ENCODE data around the gene KPNA3.
A peak's percentile ranks its signal among the peaks of the same experiment; 100 is the strongest.

The KPNA3 gene

DNA sequence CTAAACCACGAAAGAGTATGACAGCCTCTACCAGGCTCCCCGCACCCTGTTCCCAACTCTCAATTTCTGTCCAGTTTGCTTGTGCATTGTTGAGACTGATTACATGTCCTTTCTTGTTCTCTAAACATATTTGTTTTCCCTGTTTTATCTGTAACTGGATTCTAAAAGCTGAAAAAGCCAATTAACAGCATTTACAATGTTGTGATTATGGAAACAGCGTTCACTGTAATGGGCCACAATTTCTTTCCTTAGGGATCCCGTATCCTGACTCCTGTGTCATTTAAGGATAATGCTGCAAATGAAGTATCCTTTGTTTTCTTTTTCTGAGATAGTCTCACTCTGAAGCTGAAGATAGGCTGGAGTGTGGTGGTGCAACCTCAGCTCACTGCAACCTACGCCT, 121.7 kb downstream of the KPNA3 start:
- DNase-seq, result no peak

DNA sequence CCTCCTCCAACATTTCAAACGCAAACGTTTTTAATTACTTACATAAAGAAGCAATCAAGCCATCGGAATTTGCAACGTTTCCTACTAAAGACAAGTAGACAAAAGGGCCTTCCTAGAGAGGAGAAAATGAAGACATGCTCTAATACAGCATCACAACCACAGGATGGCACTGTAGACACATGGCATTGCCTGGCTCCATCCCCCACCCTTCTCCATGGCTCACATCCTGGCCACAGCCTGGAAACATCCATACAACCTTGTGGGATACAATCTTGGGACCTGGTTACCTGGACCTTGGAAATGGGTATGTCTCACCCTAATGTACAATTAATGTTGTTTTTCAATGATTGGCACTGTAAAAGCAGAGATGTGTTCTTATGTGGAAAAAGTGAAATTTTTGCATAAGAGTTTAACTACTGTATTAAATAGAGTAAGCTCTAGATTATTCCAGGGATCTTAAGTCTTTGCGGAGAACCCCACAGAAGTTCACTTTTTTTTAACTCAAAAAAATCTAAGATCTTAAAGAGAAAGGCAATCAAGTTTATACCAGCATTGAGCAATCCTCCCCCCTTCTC, 122.7 kb downstream of the KPNA3 start:
- DNase-seq, result peak; percentile 51

DNA sequence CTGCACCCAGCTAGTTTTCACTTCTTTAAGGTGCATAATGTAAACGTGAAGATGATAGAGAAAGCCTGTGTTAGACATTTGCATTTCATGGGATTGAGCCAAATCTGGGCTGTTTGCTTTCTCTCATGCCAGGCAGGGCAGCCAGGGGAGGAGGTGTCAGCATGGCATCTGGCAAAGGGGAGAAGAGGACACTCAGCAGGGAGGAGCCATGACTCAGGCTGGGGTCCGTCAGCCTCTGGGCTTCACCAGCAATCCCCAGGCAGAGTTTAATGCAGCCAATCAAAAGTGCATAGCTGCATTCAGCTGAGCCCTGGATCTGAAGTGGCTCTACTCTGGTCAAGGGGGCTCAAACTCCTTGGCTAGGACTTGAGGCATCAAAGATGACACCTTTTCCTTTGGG, 124.7 kb downstream of the KPNA3 start:
- DNase-seq, result no peak

DNA sequence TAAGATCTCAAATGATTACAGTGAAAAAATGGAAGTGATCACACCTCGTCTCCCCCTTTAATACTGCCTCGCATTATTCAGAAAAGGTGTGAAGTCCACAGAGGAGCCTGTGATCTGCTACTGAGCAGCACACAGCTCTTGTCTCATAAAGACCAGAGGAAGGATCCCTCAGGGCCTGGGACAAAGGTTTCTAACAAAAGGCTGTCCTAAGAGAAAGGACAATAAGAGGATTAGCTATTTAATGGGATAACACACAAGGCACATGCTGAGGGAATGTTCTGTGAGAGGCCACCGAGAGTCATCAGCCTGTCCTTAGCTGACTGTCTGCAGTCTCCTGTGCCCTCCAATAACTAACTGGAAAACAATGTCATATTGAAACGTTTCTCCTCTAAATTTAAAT, 127.9 kb downstream of the KPNA3 start:
- DNase-seq, result no peak

DNA sequence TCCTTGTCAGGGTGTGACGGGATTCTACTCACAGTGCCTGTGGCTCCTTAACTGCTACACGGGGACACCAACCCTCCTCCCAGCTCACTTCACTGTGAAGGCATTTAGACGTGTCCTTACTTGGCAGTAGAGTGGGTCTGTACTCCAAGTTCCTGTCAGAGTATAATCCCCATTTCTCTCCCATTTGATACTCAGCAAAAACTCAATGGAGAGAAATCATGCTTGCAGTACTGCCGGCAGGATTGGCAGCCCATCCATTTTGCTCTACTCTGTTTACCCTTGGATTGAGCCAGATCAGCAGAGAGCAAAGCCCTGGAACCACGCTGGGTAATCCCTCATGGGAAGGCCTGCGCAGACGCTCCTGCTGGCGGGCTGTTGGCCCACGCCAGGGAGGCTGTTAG, 135.2 kb downstream of the KPNA3 start:
- DNase-seq, result no peak

DNA sequence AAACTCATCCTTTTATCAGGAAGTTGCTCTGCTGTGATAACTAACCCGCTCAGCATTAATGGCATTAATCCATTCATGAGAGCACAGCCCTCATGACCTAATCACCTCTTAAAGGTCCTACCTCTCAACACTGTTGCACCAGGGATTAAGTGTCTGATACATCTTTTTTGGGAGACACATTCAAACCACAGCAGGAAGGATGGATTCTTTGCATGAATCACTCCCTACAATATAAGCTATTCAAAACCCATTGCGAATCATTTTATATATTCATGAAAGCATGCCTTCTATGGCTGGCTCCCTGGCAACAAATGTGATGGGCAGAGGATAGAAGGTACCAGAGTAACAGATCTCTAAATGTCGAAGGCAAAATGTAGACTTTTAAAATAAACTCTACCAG, 136.6 kb downstream of the KPNA3 start:
- DNase-seq, result no peak

DNA sequence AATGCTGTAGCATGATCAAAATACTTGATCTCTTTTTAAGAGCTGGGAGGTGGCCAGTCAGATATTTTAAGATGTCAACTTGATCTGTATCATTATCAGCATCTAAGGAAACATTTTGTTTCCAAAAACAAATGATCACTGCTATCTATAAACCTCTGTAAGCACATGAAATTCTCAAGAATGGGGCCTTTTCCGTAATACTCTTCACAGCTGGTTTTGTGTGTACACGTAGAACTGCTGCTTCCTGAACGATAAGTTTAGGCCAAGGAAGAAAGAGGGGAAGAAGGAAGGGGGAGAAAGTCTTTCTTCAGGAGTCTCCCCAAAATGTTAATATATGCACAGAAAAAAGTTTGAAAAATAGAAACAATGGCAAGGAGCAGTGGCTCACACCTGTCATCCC, 138.5 kb downstream of the KPNA3 start:
- DNase-seq, result no peak

DNA sequence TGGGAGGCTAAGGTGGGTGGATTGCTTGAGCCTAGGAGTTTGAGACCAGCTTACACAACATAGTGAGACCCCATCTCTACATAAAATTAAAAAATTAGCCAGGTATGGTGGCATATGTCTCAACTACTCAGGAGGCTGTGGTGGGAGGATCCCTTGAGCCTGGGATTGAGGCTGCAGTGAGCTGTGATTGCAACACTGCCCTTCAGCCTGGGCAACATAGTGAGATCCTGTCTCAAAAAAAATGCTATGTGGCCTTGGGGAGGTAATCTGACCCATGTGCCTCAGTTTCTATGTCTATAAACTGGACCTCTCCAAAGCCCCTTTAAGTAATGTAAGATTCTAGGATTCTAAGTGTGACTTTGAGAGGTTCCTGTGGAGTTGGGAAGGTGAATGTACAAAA, 139.0 kb downstream of the KPNA3 start:
- no peak for DNase-seq

DNA sequence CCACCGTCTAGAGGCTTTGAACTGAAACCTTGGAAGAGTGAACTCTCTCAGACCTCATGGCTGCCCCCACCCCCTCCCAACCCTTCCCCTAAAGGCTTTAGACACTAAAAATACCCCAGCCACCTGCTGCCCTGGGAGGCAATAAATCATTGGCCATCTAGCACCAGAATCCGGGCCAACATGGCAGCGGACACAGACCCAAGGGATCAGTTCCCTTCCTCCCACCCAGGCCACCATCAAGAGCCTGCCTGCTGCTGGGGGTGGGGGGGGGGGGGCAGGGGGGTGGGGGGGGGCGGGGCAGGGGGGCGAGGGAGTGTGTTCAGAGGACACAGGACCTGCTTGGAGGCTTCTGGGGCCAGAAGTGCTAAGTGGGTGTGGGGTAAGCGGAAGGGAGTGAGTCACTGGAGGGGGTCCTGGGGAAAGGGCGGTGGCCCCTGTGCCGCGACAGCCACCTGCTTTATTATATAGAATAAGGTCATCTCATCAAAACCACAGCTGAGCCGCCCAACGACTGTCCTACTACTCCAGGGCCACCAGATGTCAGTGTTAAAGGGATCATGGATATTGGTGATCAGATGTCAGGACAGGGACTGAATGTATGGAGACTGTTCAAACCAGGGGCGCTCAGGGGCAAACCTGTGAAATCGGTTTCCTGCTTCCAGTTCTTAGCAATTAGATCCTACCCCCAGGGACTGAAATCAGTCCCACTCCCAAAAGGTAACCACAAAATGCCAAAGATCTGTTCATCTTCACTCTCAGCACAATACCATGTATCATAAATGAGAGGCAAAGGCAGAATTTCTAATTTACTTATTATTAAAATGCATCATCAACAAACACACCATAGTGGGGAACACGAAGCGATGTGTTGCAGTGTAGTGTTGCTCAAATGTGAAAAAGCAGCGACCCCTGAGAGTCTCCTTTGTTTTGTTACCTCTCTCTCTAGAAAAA, 139.9 kb downstream of the KPNA3 start:
- DNase-seq, result peak; percentile 17

DNA sequence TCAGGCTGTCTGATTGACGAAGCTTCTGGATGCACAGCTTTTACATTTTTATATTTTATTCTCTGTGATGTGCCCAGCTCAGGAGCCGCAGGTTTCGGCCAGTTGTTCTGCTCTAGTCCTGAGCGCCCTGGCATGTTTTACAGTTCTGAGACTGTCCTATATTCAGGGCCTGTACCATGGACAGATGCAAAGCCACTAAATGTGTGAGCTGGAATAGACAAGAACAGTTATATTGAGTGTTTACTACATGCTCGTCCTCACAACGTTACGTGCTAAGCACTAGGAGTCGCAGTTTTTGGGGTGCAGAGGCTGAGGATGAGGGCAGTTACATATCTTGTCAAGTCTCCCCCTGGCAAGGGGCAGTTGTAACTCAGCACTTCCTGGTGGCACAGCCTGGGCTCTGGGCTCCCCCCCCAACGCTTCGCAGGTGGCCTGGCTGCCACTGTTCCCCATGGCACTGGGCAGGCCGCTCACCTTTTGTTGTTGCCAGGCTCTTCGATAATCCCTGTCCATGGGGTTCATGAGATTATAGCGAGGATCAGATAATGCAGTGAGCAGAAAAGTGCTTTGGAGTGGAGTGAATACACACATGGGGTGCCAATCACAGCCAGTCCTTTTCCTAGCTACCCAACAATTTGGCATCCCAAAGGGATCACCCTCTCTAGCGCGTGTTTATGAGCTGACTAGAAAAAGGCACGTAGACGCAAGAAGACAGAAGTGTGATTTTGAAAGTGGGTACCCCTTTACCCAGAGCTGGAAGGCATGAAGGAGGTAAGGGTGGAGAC, 140.7 kb downstream of the KPNA3 start:
- no peak for DNase-seq

DNA sequence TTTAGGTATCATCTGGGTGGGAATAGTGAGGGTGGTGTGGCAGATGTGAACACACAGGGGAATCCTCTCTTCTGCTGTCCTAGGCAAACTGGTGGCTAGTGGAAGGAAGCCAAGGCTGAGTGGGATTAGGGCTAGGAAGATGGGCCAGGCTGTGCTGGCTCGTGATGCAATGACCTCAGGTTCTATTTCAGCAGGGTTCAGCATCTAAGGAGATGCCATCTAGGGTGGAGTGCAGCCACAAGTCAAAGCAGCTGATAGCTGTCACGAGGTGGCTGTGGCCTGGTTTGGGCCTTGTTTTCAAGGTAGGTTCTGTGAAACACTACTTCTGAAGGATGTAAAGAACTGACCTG, 142.5 kb downstream of the KPNA3 start:
- no peak for DNase-seq

All from CD4-positive, alpha-beta T cell treated with Interleukin-17A for 4 hours (primary cell).